Right atrium auricular region (tissue), 2 donors: ENCODE results near the gene FRMD3. TPM values are rescaled to one million over a fixed set of nuclear protein-coding genes. Genes with fewer than 3 reads are reported as not detected.

Experiments used
- DNase-seq: peaks from one replicate; pipeline ENCODE4 v3.0.0-alpha.2; 2019; ENCODE audit warnings: low spot score
- H3K27ac ChIP-seq, 2 donors: fragments of 200-600 bp; sonication (generic); 1 replicate in 1 of 2; 2 replicates in 1 of 2; pipeline ENCODE4 v1.5.1; 2016 to 2019
- H3K27me3 ChIP-seq, 2 donors: fragments of 200-600 bp; sonication (generic); one replicate each; pipeline versions ENCODE4 v1.5.1 to v1.6.0; 2017 to 2019
- H3K36me3 ChIP-seq: fragments of 200-600 bp; sonication (generic); one replicate; pipeline ENCODE4 v1.5.1; 2016
- H3K4me1 ChIP-seq, 2 donors: fragments of 200-600 bp; sonication (generic); one replicate each; pipeline versions ENCODE4 v1.5.1 to v1.6.0; 2017 to 2019
- H3K4me3 ChIP-seq, 2 donors: fragments of 200-600 bp; sonication (generic); 1 replicate in 1 of 2; 2 replicates in 1 of 2; pipeline ENCODE4 v1.5.1; 2017 to 2019; ENCODE audit warnings: mild to moderate bottlenecking in 1 of 2, moderate library complexity in 1 of 2
- H3K9me3 ChIP-seq, 2 donors: fragments of 200-600 bp; sonication (generic); one replicate each; pipeline ENCODE4 v1.5.1; 2019
- CTCF ChIP-seq, 2 donors: fragments of 200-600 bp; sonication (generic); IDR thresholded peaks; one replicate each; pipeline ENCODE4 v1.5.1; 2019; ENCODE audit warnings: antibody characterized with exemption in 2 of 2
- total RNA-seq, 2 donors: library from RNA; depleted of rRNA; stranded (reverse); fragments of >200 nt; gene quantifications; one replicate each; pipeline ENCODE4 v1.1.0, GENCODE V29; 2016

Gene FRMD3
- total RNA-seq, 2 donors from 2014 or later, result 31.4 to 77.5 TPM

DNA sequence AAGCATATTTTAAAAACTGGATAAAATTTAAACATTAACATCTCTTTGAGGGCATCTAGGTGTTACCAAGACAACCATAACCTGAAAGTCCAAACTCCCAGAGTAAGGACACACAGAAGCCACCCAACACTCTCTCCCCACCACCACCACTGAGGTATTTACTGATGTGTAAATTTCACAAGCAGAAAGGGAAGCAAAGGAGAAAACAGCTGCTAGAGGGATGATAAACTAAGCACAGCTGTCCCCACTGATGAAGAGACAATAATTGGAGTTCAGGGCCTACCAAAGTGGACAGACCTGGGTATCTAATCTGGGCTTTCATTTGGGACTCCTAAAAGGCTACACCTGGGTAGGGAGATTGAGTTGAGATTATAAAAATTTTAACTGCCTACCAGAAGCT, 63.6 kb downstream of the FRMD3 start:
- Histone ChIP-seq H3K27ac (peak overlapping the region in 1 of 2 donors; percentile 18), H3K4me3 (no peak overlapping the region), H3K27me3 (no peaks in the 10 kb centered on the region), H3K9me3 (no peaks in the 10 kb centered on the region), H3K4me1 (peaks cover 0 to 34% of the 10 kb centered on the region in 2 donors), H3K36me3 (no peaks in the 10 kb centered on the region)
- no peak for TF ChIP-seq CTCF (IDR thresholded peaks at IDR 0.05)
- DNase-seq, result no peak

GRCh38 chr9:83473488-83473971, 64.7 kb downstream of the FRMD3 start:
- no peak for DNase-seq
- Histone ChIP-seq H3K4me3 (peak overlapping the region in 1 of 2 donors; percentile 1), H3K4me1 (peaks cover 0 to 43% of the 10 kb centered on the region in 2 donors), H3K27me3 (no peaks in the 10 kb centered on the region), H3K9me3 (no peaks in the 10 kb centered on the region), H3K27ac (peak overlapping the region; percentile 51 to 64), H3K36me3 (no peaks in the 10 kb centered on the region)
- TF ChIP-seq CTCF (IDR thresholded peaks at IDR 0.05), result no peak

DNA sequence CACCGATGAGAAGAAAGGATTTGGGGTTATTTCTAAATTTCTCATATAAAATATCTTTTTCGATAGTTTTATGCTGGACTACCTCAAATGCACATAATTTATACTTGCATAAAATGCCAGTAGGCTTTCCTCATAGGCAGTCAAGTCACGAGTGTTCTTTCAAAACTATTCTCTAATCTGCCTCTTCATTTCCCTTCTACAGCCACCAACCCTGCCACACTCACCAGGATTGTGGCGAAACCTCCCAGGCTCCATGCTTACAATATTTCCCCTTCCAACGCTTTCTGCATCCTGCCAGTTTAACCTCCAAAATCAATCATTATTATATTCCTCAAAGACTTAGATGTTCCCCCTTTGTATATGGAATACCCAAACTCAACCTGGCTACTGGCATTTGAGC, 65.4 kb downstream of the FRMD3 start:
- Histone ChIP-seq H3K36me3 (no peaks in the 10 kb centered on the region), H3K4me3 (no peak overlapping the region), H3K4me1 (peaks cover 0 to 43% of the 10 kb centered on the region in 2 donors), H3K27ac (peak overlapping the region; percentile 51 to 64), H3K9me3 (no peaks in the 10 kb centered on the region), H3K27me3 (no peaks in the 10 kb centered on the region)
- DNase-seq, result no peak
- TF ChIP-seq CTCF (IDR thresholded peaks at IDR 0.05), result no peak

- TF ChIP-seq CTCF (IDR thresholded peaks at IDR 0.05), result no peak
- Histone ChIP-seq H3K36me3 (no peaks in the 10 kb centered on the region), H3K4me1 (peaks cover 0 to 47% of the 10 kb centered on the region in 2 donors), H3K9me3 (no peaks in the 10 kb centered on the region), H3K27me3 (no peaks in the 10 kb centered on the region), H3K4me3 (no peak overlapping the region), H3K27ac (peak overlapping the region; percentile 51 to 64)
- DNase-seq, result no peak
Measured at GRCh38 chr9:83472221-83472665, 66.0 kb downstream of the FRMD3 start.

GRCh38 chr9:83471241-83471640, 67.0 kb downstream of the FRMD3 start:
- H3K27me3 ChIP-seq, result no peaks in the 10 kb centered on the region
- no peak for DNase-seq
- no peak overlapping the region for H3K4me3 ChIP-seq
- H3K4me1 ChIP-seq, result peaks cover 0 to 47% of the 10 kb centered on the region in 2 donors
- no peaks in the 10 kb centered on the region for H3K36me3 ChIP-seq
- no peaks in the 10 kb centered on the region for H3K9me3 ChIP-seq
- H3K27ac ChIP-seq, result peak overlapping the region; percentile 47 to 51
- TF ChIP-seq CTCF (IDR thresholded peaks at IDR 0.05), result no peak

DNA sequence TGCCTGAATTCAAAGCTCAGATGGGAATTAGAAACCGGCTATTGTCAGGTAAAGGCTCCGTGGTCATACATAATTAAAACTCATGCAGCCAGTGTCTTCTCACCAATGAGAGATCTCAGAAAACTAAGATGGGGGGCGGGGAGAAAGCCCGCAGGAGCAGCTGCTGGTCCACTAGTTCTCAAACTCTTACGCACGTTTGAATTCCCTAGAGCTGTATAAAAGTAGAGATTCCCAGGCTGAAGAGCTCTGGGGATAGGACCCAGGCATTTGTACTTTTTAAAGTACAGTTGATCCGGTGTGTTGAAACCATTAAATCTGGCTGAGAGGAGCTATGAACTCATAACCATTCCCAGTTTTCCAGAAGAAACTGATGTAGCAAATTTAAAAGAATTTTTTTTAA, 68.5 kb downstream of the FRMD3 start:
- Histone ChIP-seq H3K27ac (peak overlapping the region in 1 of 2 donors; percentile 19), H3K4me3 (no peak overlapping the region), H3K4me1 (peaks cover 0 to 47% of the 10 kb centered on the region in 2 donors), H3K27me3 (no peaks in the 10 kb centered on the region), H3K36me3 (no peaks in the 10 kb centered on the region), H3K9me3 (no peaks in the 10 kb centered on the region)
- no peak for TF ChIP-seq CTCF (IDR thresholded peaks at IDR 0.05)
- no peak for DNase-seq
